Mesenchymal stem cell (in vitro differentiated cells and primary cell): ENCODE results near the gene GRXCR2.
A peak's percentile ranks its signal among the peaks of the same experiment; 100 is the strongest.

Experiments used
- DNase-seq: peaks from one replicate; pipeline ENCODE4 v3.0.0-alpha.2; 2013
- H2AFZ ChIP-seq: one replicate; pipeline ENCODE4 v1.6.1; 2013; ENCODE audit warnings: low read depth, mild to moderate bottlenecking, control low read depth, inconsistent platforms, low read length, moderate library complexity
- H2AK5ac ChIP-seq: 2 replicates; pipeline ENCODE4 v1.6.1; 2013; ENCODE audit warnings: low read length, moderate library complexity, mild to moderate bottlenecking, inconsistent platforms; ENCODE audit not compliant: severe bottlenecking
- H2BK120ac ChIP-seq: one replicate; pipeline ENCODE4 v1.6.1; 2013; ENCODE audit warnings: low read depth, mild to moderate bottlenecking, inconsistent platforms, low read length, moderate library complexity
- H2BK12ac ChIP-seq, 2 experiments: one replicate each; pipeline ENCODE4 v1.6.1; 2013; ENCODE audit warnings: inconsistent platforms in 2 of 2, low read length in 2 of 2, mild to moderate bottlenecking in 2 of 2, moderate library complexity in 2 of 2, control low read depth in 1 of 2
- H2BK15ac ChIP-seq: one replicate; pipeline ENCODE4 v1.6.1; 2013; ENCODE audit warnings: mild to moderate bottlenecking, low read depth, inconsistent platforms; ENCODE audit not compliant: poor library complexity, severe bottlenecking
- H2BK5ac ChIP-seq: 2 replicates; pipeline ENCODE4 v1.6.1; 2013; ENCODE audit warnings: low read depth, mild to moderate bottlenecking, low read length, control low read depth, inconsistent platforms; ENCODE audit not compliant: poor library complexity, severe bottlenecking
- H3K14ac ChIP-seq, 2 experiments: one replicate each; pipeline ENCODE4 v1.6.1; 2013; ENCODE audit warnings: inconsistent platforms in 2 of 2, low read length in 2 of 2, control low read depth in 1 of 2, mild to moderate bottlenecking in 1 of 2, moderate library complexity in 1 of 2
- H3K18ac ChIP-seq, 2 experiments: one replicate each; pipeline ENCODE4 v1.6.1; 2013; ENCODE audit warnings: inconsistent platforms in 2 of 2, low read length in 2 of 2, control low read depth in 1 of 2, low read depth in 1 of 2, mild to moderate bottlenecking in 1 of 2
- H3K23ac ChIP-seq, 2 experiments: one replicate each; pipeline ENCODE4 v1.6.1; 2013; ENCODE audit warnings: inconsistent platforms in 2 of 2, low read length in 2 of 2, mild to moderate bottlenecking in 2 of 2, moderate library complexity in 2 of 2, control low read depth in 1 of 2
- H3K27ac ChIP-seq: 2 replicates; pipeline ENCODE4 v1.5.1; 2013; ENCODE audit warnings: mild to moderate bottlenecking, moderate library complexity, low read length, control low read depth, inconsistent platforms; ENCODE audit not compliant: poor library complexity, severe bottlenecking
- H3K27me3 ChIP-seq, 2 experiments: 2 replicates each; pipeline versions ENCODE4 v1.6.1 to v1.7.0; 2013; ENCODE audit warnings: low read length in 2 of 2, mild to moderate bottlenecking in 2 of 2, moderate library complexity in 2 of 2, control low read depth in 1 of 2, inconsistent platforms in 1 of 2; ENCODE audit not compliant: control insufficient read depth in 1 of 2, insufficient read depth in 1 of 2
- H3K36me3 ChIP-seq, 2 experiments: 2 replicates each; pipeline versions ENCODE4 v1.6.1 to v1.7.0; 2013; ENCODE audit warnings: low read length in 2 of 2, control low read depth in 1 of 2, inconsistent platforms in 1 of 2, low read depth in 1 of 2, mild to moderate bottlenecking in 1 of 2; ENCODE audit not compliant: insufficient read depth in 2 of 2, control insufficient read depth in 1 of 2
- H3K4ac ChIP-seq, 2 experiments: one replicate each; pipeline ENCODE4 v1.6.1; 2013; ENCODE audit warnings: inconsistent platforms in 2 of 2, low read length in 2 of 2, mild to moderate bottlenecking in 2 of 2, moderate library complexity in 2 of 2, control low read depth in 1 of 2, low read depth in 1 of 2
- H3K4me1 ChIP-seq: 2 replicates; pipeline ENCODE4 v1.6.1; 2013; ENCODE audit warnings: low read depth, low read length, control low read depth; ENCODE audit not compliant: control insufficient read depth, insufficient read depth
- H3K4me2 ChIP-seq: 2 replicates; pipeline ENCODE4 v1.6.1; 2013; ENCODE audit warnings: low read length, mild to moderate bottlenecking, inconsistent platforms; ENCODE audit not compliant: poor library complexity, severe bottlenecking
- H3K4me3 ChIP-seq, 2 experiments: 2 replicates each; pipeline versions ENCODE4 v1.5.1 to v1.7.0; 2013; ENCODE audit warnings: low read length in 2 of 2, mild to moderate bottlenecking in 2 of 2, control low read depth in 1 of 2, low read depth in 1 of 2; ENCODE audit not compliant: insufficient read depth in 1 of 2
- H3K79me1 ChIP-seq: replicated peaks from 2 replicates; pipeline ENCODE4 v1.6.1; 2013; ENCODE audit warnings: mild to moderate bottlenecking, control low read depth, low read length, inconsistent platforms; ENCODE audit not compliant: poor library complexity, severe bottlenecking
- H3K9ac ChIP-seq: 2 replicates; pipeline ENCODE4 v1.7.0; 2013; ENCODE audit warnings: mild to moderate bottlenecking, low read length, moderate library complexity
- H3K9me3 ChIP-seq: 2 replicates; pipeline ENCODE4 v1.7.0; 2013; ENCODE audit warnings: mild to moderate bottlenecking, low read length; ENCODE audit not compliant: control insufficient read depth
- H4K8ac ChIP-seq: one replicate; pipeline ENCODE4 v1.6.1; 2013; ENCODE audit warnings: inconsistent platforms, mild to moderate bottlenecking, low read length, moderate library complexity
- H4K91ac ChIP-seq: one replicate; pipeline ENCODE4 v1.6.1; 2013; ENCODE audit warnings: mild to moderate bottlenecking, low read length, inconsistent platforms
- WGBS: methylation state at CpG from one replicate; pipeline ENCODE4 v1.1.7; 2013; ENCODE audit warnings: mixed read lengths; 5-methylcytosine and 5-hydroxymethylcytosine counted together

Gene GRXCR2

DNA sequence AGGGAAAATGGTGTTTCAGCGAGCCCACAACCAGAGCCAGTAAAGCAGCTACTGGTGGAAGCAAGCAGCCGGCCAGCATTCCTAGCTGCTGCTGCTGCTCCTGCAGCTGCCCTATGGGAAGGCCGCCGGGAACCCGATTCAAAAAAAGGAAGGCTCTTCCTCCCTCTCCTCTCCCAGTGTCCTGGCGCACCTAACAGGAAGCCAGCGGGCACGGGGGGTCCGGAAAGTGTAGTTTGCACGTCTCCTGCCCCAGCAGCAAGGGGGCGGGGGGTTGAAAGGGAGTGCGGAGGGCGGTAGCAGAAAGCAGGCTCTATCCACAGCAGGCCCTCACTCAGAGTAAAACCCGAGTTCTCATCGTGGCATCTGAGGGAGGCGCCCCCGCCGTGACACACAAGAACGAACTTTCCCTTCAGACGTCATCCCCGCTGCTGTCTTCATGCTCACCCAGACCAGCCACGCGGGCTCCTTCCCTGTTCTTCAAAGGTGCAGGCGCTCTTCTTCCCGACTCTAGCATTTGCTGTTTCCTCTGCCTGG is 16.5 kb downstream of the GRXCR2 start:
- Histone ChIP-seq H3K4ac (peak overlapping the region; percentile 35 to 75), H2AK5ac (no peak overlapping the region), H3K4me3 (peak overlapping the region; percentile 44 to 56), H3K18ac (peak overlapping the region; percentile 95 to 99), H3K27me3 (no peaks in the 10 kb centered on the region), H3K23ac (no peak overlapping the region), H3K27ac (peak overlapping the region; percentile 82), H3K9ac (peak overlapping the region; percentile 84), H2BK5ac (peak overlapping the region; percentile 3), H3K9me3 (no peaks in the 10 kb centered on the region), H2BK120ac (peak overlapping the region; percentile 64), H2AFZ (peak overlapping the region; percentile 89), H3K4me1 (peaks cover 8% of the 10 kb centered on the region), H4K8ac (peak overlapping the region; percentile 97), H3K14ac (peak overlapping the region in 1 of 2 experiments; percentile 58), H2BK12ac (peak overlapping the region; percentile 81 to 84), H4K91ac (peak overlapping the region; percentile 87), H3K36me3 (no peaks in the 10 kb centered on the region), H3K79me1 (no peaks in the 10 kb centered on the region), H2BK15ac (peak overlapping the region; percentile 88), H3K4me2 (peak overlapping the region; percentile 85)
- WGBS = 7% methylated on average over 21 of the region's 25 CpGs
- peak; percentile 82 for DNase-seq

GRCh38 chr5:145855763-145856267 is 17.0 kb downstream of the GRXCR2 start:
- 64% methylated on average over 3 of the region's 4 CpGs for WGBS
- Histone ChIP-seq H3K4me1 (peaks cover 8% of the 10 kb centered on the region), H3K18ac (peak overlapping the region; percentile 95 to 99), H3K4ac (peak overlapping the region in 1 of 2 experiments; percentile 35), H3K27ac (peak overlapping the region; percentile 82), H3K23ac (no peak overlapping the region), H2BK120ac (peak overlapping the region; percentile 64), H4K91ac (peak overlapping the region; percentile 87), H2BK12ac (peak overlapping the region in 1 of 2 experiments; percentile 56), H3K79me1 (no peaks in the 10 kb centered on the region), H4K8ac (peak overlapping the region; percentile 97), H2BK15ac (peak overlapping the region; percentile 88), H3K9me3 (no peaks in the 10 kb centered on the region), H2AK5ac (no peak overlapping the region), H3K36me3 (no peaks in the 10 kb centered on the region), H2AFZ (peak overlapping the region; percentile 89), H3K4me2 (peak overlapping the region; percentile 85), H3K4me3 (peak overlapping the region in 1 of 2 experiments; percentile 56), H3K9ac (peak overlapping the region; percentile 84), H2BK5ac (peak overlapping the region; percentile 3), H3K27me3 (no peaks in the 10 kb centered on the region), H3K14ac (no peak overlapping the region)
- DNase-seq = no peak

GRCh38 chr5:145854651-145855258 is 18.1 kb downstream of the GRXCR2 start:
- H2BK5ac ChIP-seq = no peak overlapping the region
- no peaks in the 10 kb centered on the region for H3K79me1 ChIP-seq
- H3K4ac ChIP-seq = no peak overlapping the region
- no peak overlapping the region for H3K23ac ChIP-seq
- peak; percentile 81 for DNase-seq
- no peak overlapping the region for H3K4me2 ChIP-seq
- H3K27ac ChIP-seq = no peak overlapping the region
- H3K9ac ChIP-seq = no peak overlapping the region
- H3K4me1 ChIP-seq = peaks cover 8% of the 10 kb centered on the region
- peak overlapping the region; percentile 13 to 34 for H3K18ac ChIP-seq
- no peak overlapping the region for H3K14ac ChIP-seq
- H4K91ac ChIP-seq = no peak overlapping the region
- H2AFZ ChIP-seq = no peak overlapping the region
- H3K9me3 ChIP-seq = no peaks in the 10 kb centered on the region
- H2BK12ac ChIP-seq = no peak overlapping the region
- H3K27me3 ChIP-seq = no peaks in the 10 kb centered on the region
- peak overlapping the region; percentile 70 for H2BK15ac ChIP-seq
- H2AK5ac ChIP-seq = no peak overlapping the region
- H3K36me3 ChIP-seq = no peaks in the 10 kb centered on the region
- WGBS = 48% methylated on average over 2 of the region's 2 CpGs
- no peak overlapping the region for H3K4me3 ChIP-seq
- H4K8ac ChIP-seq = no peak overlapping the region
- no peak overlapping the region for H2BK120ac ChIP-seq

DNA sequence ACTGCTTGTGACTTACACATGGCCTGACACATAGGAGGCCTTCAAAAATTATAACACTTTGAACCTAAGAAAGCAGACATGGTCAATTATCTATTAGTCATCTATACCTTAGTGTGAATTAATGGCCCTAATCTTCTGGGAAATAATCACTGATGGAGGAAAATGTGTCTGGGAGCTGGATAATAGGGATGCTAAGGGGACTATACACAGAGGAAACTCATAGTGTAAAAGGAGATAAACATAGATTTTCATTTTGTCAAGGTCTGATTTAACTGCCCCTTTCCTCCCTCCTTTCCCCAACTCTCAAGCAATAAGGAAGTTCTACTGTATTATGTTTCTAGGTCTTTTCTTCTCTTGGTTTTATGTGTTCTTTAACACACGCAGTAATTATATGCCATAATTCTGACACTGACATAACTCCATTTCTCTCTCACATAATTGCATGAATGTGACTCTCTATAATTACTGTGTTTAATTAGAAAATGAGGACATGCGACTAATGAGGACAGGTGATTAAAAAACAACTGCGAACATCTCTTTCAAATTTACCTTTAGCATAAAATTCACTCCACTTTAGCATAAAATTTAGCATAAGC is 18.9 kb downstream of the GRXCR2 start:
- Histone ChIP-seq H3K18ac (no peak overlapping the region), H3K27me3 (no peaks in the 10 kb centered on the region), H4K91ac (no peak overlapping the region), H3K9ac (no peak overlapping the region), H3K36me3 (no peaks in the 10 kb centered on the region), H3K9me3 (no peaks in the 10 kb centered on the region), H3K23ac (no peak overlapping the region), H3K27ac (no peak overlapping the region), H2BK120ac (no peak overlapping the region), H3K4me3 (no peak overlapping the region), H2AK5ac (no peak overlapping the region), H3K4ac (no peak overlapping the region), H2BK15ac (no peak overlapping the region), H3K14ac (no peak overlapping the region), H4K8ac (no peak overlapping the region), H3K4me2 (no peak overlapping the region), H3K4me1 (peaks cover 8% of the 10 kb centered on the region), H2BK12ac (no peak overlapping the region), H2AFZ (no peak overlapping the region), H3K79me1 (no peaks in the 10 kb centered on the region), H2BK5ac (no peak overlapping the region)
- WGBS = no CpG with 5 or more reads among the region's 3 CpGs
- no peak for DNase-seq
